Astrocyte of the cerebellum (primary cell): ENCODE measurements around the gene ROGDI.

Source experiments
- DNase-seq: peaks from one replicate; pipeline ENCODE4 v3.0.0-alpha.2; 2011; ENCODE audit warnings: low read depth
- H3K4me3 ChIP-seq: 2 replicates; pipeline ENCODE4 v1.5.1; 2011; ENCODE audit warnings: mild to moderate bottlenecking, low read depth, low read length, moderate library complexity
- in situ Hi-C: cut with HindIII; loops from 2 replicates; pipeline ENCODE4 v1.10.0; 2017; ENCODE audit warnings: low sequenced_read_pairs
- TF ChIP-seq, protein P1 (sequence below): IDR thresholded peaks from 2 replicates; pipeline ENCODE4 v1.5.1; 2012; ENCODE audit warnings: low read length, low read depth, moderate library complexity, mild to moderate bottlenecking; ENCODE audit errors: missing control alignments

ROGDI gene

GRCh38 chr16:4800290-4801041 lies 2.0 kb downstream of the ROGDI start:
- no peak for DNase-seq
- TF ChIP-seq, protein P1, sequence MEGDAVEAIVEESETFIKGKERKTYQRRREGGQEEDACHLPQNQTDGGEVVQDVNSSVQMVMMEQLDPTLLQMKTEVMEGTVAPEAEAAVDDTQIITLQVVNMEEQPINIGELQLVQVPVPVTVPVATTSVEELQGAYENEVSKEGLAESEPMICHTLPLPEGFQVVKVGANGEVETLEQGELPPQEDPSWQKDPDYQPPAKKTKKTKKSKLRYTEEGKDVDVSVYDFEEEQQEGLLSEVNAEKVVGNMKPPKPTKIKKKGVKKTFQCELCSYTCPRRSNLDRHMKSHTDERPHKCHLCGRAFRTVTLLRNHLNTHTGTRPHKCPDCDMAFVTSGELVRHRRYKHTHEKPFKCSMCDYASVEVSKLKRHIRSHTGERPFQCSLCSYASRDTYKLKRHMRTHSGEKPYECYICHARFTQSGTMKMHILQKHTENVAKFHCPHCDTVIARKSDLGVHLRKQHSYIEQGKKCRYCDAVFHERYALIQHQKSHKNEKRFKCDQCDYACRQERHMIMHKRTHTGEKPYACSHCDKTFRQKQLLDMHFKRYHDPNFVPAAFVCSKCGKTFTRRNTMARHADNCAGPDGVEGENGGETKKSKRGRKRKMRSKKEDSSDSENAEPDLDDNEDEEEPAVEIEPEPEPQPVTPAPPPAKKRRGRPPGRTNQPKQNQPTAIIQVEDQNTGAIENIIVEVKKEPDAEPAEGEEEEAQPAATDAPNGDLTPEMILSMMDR = no peak
- in situ Hi-C loops = no loop called here
- no peak overlapping the region for H3K4me3 ChIP-seq

GRCh38 chr16:4799171-4799855 lies 3.1 kb downstream of the ROGDI start:
- H3K4me3 ChIP-seq = no peak overlapping the region
- in situ Hi-C loops = no loop called here
- TF ChIP-seq, protein P1 = no peak
- DNase-seq = no peak

GRCh38 chr16:4798456-4798855 lies 4.0 kb downstream of the ROGDI start:
- TF ChIP-seq, protein P1 = no peak
- in situ Hi-C loops = no loop called here
- no peak for DNase-seq
- no peak overlapping the region for H3K4me3 ChIP-seq

DNA sequence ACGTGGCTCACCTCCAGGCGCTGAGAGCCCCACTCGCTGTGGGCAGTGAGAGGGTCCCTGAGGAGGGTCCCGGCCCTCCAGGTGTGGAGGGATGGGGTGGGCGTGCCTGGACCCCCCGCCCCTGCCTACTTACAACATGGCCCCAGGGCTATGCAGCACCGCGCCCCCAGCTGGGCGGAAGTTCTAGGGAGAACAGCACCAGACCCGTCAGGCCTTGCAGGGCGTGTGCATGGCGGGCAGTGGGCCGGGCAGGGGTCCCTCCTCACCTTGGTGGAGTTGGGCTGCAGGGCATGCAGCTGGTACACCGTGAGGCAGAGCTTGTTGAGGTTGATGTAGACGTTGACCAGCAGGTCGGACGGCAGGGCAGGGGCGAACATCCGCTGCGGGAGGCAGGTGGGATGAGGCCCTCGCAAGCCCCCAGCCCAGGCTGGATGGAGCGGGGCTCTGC lies 4.6 kb downstream of the ROGDI start:
- no peak overlapping the region for H3K4me3 ChIP-seq
- in situ Hi-C loops = no loop called here
- DNase-seq = no peak
- TF ChIP-seq, protein P1 = no peak

DNA sequence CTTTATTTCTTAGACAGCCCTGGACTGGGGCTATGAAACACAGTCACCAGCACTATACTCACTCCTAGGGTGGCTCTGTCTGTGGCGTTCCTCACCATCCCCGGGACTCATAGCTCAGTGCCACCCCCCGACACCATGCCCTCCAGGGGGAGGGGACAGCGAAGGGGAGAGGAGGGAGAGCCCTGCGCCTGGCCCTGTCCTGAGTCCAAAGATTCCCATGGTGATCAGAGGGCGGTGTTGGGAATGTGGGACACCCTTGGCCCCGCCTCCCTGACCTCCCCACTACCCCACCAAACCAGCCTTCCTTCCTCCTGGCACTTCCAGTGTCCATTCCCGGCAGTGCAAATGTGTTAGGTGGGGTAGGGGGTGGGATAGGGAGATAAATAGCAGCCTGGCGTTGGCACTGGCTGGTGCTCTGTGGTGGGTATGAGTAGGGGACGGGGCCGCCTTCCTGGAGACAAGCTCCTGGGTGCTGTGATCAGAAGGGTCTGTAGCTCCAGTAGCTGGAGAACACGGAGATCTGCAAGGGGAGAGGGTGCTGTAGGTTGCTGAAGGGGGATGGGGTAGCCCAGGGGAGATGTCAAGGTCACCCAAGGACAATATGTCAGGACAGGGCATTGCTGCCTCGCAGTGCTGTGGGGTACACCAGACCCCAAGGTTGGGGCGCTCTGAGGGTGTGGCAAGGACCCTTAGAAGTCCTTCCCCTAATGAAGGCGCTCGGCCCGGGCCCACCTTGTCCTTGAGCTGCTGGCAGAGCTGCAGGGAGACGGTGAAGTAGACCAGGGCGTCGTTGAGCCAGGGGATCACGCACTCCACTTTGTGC lies 5.2 kb downstream of the ROGDI start:
- no peak for DNase-seq
- no peak overlapping the region for H3K4me3 ChIP-seq
- in situ Hi-C loops = no loop called here
- TF ChIP-seq, protein P1 = no peak

DNA sequence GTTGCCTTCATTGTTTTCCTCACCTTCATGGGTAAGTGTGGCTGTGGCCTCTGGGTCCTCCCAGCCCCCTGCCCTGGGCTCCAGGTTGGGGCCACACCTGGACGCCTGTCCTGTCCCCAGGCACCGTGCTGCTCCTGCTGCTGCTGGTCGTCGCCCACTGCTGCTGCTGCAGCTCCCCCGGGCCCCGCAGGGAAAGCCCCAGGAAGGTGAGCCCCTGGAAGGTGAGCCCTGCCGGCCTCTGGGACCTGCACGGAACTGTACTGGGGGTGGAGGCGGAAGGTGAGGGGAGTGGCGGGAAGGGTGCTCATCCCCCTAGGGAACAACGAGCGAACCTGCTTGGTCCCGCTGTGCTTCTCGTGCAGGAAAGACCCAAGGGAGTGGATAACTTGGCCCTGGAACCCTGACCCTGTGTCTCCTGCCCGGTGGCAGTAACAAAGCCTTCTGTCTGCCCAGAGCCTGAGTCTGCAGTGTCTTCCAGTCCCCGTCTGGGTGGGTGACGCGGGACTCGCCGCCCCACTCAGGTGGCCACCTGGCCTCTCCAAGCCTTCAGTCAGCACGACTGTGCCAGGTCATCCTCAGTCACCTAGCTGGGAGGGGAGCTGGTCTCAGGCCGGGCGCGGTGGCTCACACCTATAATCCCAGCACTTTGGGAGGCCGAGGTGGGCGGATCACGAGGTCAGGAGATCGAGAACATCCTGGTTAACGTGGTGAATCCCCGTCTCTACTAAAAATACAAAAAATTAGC lies 6.4 kb downstream of the ROGDI start:
- TF ChIP-seq, protein P1 = no peak
- H3K4me3 ChIP-seq = no peak overlapping the region
- no peak for DNase-seq
- in situ Hi-C loops = no loop called here
